GM19351 (cell line): ENCODE results near the gene OR6B2.
A peak's percentile ranks its signal among the peaks of the same experiment; 100 is the strongest.

ENCODE experiments used
- ATAC-seq: cut with Tn5 transposase; IDR thresholded peaks from one replicate; pipeline ENCODE4 v1.9.1; 2021; ENCODE audit warnings: mild to moderate bottlenecking, moderate library complexity; ENCODE audit not compliant: unreplicated experiment

OR6B2 gene

DNA sequence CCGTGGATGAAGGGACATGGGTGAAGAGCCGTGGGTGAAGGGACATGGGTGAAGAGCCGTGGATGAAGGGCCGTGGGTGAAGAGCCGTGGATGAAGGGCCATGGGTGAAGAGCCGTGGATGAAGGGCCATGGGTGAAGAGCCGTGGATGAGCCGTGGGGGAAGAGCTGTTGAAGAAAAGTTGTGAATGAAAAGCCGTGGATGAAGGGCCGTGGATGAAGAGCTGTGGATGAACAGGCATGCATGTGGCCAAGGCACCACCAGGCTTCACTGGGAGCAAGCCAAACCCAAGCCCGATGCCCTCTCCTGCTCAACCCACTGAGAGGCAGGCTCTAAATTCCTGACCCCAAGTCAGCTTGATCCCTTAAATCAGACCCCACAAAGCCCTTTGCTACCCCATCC lies 12.5 kb upstream of the OR6B2 start:
- ATAC-seq: no peak

DNA sequence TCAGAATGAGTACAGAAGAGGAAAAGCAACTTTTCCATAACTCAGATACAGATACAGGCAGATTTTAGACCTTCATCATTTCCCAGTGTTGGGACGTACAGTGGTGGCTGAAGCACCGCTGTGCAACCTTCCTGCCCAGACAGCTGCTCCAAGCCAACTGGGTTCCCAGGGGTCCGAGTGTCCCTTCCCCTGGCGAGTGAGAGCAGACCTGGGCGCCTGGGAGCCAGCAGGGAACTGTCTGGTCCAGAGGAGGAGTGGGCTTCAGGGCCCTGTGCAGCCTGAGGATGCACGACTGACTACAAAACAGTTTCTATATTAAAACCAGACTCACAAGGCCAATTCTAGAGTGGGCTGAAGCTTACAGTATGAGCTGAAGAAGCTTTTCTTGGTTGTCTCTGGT lies 11.1 kb upstream of the OR6B2 start:
- no peak for ATAC-seq

GRCh38 chr2:240037358-240037757 lies 7.1 kb upstream of the OR6B2 start:
- ATAC-seq: no peak

DNA sequence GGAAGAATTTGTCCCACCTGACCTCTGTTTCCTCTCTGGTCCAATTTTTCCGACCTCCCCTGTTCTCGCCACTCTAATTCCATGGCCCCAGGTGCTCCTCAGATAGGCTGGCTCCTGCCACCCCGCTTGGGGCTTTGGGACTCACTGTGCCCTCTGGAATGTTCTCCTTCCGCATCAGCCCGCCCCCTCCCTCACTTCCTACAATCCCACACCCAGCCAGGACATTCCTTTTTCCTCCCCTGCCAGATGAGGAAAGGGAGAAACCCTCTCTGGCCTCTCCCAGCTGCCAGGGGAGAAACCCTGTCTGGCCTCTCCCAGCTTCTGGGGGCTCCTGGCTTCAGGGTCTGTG lies 3.1 kb upstream of the OR6B2 start:
- ATAC-seq: no peak

DNA sequence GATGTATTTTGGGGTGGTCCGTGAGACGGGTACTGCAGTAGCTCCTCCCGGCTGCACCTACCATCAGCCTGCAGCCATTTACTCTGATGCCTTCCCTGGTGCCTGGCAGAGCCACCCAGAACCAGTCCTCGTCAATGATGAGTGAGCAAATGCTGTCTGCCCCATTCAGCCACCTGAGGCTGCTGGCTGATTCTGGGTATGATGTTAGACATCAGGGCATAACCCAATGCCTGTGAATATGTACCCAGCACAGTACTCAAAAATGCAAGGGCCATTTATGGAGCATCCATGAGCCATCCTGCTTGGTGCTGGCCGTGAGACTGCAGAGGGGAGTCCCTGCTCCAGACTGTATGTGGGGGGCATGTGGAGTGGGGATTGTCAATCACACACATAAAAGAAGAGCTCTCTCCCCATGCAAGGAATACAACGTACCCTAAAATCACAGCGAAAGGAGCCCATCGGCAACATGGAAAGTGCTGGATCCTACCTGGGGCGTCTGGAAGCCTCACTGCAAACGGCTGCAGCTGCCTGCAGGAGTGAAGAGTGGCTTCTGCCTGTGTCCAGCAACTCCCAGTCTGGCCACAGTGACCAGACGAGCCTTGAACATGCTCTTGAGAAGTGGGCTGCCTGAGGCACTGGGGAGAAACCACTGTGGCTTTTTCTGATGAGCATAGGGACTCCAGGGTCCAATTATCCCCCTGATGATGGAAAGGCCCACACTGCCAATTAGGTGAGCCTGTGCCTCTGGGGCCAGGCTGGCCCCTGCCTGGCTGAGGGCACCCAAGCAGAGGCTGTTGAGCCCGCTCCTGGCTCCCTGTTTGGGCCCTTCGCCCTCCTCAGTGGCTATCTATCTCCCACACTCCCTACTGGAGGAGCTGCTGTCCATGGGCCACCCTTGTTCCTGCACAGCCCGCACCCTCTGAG lies 2.4 kb upstream of the OR6B2 start:
- ATAC-seq: no peak

- ATAC-seq: peak; percentile 25
Measured at GRCh38 chr2:240024766-240025165, 5.5 kb downstream of the OR6B2 start.

GRCh38 chr2:240023792-240024191 lies 6.4 kb downstream of the OR6B2 start:
- ATAC-seq: no peak

- ATAC-seq: no peak
Measured at GRCh38 chr2:240021488-240022104, 8.6 kb downstream of the OR6B2 start.

- no peak for ATAC-seq
Measured at GRCh38 chr2:240018071-240018750, 12.0 kb downstream of the OR6B2 start.

DNA sequence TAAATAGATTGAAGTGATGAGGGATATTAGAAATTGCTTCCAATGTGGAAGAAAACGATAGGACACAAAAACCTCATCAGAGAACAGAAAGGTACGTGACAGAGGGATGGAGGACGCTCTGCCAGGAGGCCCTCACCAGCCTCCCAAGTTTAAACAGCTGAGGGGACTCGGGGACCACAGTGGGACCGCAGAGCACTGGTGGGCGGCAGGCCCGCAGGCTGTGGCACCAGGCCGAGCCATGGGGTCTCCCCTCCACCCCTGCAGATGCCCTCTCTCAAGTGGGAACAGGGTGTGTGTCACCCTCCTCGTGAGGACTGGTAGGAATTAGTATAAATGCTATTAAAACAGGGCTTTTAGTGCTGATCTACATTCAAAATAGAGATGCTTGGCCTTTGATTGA lies 15.9 kb downstream of the OR6B2 start:
- no peak for ATAC-seq

- no peak for ATAC-seq
Measured at GRCh38 chr2:240013343-240013742, 16.9 kb downstream of the OR6B2 start.

DNA sequence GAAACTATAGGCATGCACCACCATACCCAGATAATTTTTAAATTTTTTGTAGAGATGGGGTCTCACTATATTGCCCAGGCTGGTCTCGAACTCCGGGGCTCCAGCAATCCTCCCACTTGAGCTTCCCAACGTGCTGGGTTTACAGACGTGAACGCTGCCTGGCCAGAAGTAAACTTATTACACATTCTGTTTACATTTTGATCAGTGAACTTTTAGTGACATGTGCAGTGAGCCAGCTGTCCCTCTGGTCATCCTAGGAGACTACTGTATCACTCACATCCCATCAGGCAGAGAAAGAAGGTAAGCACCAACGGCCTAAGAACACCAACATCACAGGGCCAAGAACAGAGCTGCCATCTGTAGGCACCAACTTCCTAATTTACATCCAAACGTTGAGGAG lies 27.2 kb downstream of the OR6B2 start:
- no peak for ATAC-seq

- ATAC-seq: no peak
Measured at GRCh38 chr2:240000671-240001070, 29.6 kb downstream of the OR6B2 start.

- ATAC-seq: no peak
Measured at GRCh38 chr2:239997686-239998409, 32.4 kb downstream of the OR6B2 start.

- no peak for ATAC-seq
Measured at GRCh38 chr2:239994086-239994485, 36.1 kb downstream of the OR6B2 start.

DNA sequence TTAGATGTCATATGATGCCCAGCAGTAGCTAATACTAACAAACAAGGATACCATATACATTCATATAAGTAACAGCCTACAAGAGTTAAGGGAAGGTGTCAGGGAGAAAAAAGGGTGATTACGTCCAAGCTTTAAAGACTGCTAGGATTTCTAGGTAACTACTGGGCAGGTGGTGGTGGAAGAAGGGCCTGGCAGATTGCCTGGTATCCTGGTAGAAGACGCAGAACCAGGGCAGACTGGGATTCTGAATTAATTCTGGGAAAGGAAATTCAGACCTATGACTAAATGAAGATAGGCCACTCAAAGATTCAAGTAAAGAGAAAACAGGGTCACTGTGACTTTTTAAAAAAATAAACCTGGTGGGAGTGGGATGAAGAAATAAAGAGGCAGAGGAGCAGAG lies 36.9 kb downstream of the OR6B2 start:
- no peak for ATAC-seq

DNA sequence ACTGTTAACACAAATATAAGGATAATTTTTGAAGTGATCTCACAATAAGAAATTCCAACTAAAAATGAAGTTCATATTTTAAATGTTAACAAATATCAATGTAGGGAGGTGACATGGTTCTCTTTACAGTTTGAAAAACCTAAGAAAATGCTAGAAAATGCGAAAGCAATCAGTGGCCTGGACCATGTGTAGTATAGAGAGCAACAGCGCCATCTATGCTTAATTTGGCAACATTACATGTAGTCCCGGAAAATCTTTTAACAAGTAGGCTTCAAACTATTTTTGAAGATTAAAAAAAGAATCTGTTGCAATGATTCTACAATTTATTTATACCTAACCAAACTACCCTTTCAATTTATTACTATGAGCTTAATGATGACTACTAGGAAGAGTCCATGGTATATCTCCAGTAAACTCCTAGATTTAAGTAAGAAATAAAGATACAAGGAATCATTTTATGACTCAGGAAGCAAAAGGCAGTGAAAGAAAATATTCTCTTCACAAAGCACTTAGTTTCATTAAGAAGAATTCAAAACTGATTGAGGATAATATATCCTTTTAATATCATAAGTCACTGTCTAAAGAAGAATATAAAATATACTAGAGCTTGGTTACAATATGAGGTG lies 38.4 kb downstream of the OR6B2 start:
- no peak for ATAC-seq

GRCh38 chr2:239990966-239991365 lies 39.3 kb downstream of the OR6B2 start:
- no peak for ATAC-seq

DNA sequence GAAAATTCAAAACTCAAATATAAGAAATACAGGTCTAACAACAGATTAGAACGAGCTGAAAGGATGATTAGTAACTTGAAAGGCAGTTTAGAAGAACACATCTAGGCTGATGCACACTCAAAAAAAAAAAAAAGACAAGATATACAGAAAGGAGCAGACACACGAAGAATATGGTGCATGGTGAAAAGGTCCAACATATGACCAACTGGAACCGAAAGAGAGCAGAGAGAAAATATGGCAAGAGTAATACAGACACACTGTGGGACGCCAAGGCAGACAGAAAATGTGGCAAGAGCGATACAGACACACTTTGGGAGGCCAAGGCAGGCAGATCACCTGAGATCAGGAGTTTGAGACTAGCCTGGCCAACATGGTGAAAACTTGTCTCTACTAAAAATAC lies 44.9 kb downstream of the OR6B2 start:
- no peak for ATAC-seq

DNA sequence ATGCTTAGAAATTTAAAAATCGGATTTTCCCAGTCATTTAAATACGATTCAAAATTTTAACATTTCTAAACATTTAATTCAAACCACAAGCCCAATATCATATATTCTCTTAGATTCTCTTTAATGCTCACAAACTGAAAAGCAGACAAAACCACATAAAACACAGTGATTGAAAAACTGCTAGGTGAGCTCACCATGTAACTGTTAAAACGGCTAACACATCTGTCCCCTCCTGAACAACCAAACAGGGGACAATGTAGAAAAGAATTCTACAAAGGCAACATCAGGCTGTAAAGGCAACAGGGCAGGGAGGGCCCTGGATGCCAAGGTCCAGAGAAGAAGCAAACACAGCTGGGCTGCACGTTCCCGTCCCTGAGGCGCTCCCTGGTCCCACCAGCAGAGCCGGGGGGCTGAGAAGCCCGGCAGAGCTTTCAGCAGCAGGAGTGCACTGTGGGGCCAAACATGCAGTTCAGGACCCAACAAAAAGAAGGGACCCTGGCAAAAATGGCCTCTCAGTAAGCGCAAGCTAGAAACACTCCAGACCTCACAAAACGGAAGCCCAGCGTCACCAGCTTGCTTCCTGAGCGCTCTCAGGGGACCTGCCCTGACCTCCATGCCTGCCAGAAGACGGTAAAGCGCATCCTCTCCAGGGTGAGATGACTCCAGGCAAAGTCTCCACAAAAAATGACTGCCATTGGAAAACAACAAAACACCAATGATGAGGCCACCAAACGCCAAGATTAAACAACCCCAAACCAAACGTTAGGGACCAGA lies 45.6 kb downstream of the OR6B2 start:
- no peak for ATAC-seq
